ENCODE measurements around the gene USP7. TPM values are rescaled to one million over a fixed set of nuclear protein-coding genes. Genes with fewer than 3 reads are reported as not detected.
A peak's percentile ranks its signal among the peaks of the same experiment; 100 is the strongest.
"Not testable (repeated sequence)": the region's sequence is repeated elsewhere in the genome, so short reads cannot be mapped to it uniquely, and the experiment has no call there.

USP7 gene
- total RNA-seq, 1 experiment from 2014 or later = 38.8 TPM

DNA sequence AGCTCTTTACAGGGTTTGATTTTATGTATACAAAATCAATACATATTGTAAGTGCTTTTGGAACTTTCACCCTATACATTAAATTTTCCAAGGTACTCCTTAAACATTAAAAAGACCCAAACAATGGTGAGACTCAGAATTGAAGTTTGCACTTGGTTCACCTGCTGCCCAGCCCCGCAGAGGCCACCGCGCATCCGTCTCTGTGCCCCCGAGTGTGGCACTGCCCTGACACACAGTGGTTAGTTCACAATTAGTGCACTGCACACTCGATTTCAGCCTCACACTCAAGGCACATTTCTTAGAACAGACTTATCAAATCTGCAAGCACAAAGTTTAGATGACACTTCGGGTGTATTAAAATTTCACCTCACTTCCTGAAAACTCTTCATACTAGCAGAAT, 38.3 kb downstream of the USP7 start:
- no peak for DNase-seq (ENCODE audit: low read depth)

DNA sequence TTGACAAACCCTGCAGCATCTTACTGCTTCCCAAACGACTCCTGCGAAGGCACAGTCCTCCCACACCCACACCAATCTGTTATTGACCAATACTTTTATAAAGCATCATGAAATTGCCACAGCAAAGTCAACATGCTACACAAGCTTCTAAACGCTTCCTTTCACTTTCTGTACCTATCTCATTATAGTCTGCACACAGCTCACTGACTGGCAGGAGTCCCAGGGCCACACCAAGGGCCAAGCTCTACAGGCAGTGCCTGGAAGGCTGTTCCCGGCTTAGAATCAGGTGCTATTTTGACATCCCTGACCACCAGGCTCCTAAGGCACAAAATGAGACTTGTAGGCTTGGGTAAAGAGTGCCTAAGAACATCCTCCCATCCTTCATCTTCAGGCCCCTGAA, 39.5 kb downstream of the USP7 start:
- no peak for DNase-seq (ENCODE audit: low read depth)

DNA sequence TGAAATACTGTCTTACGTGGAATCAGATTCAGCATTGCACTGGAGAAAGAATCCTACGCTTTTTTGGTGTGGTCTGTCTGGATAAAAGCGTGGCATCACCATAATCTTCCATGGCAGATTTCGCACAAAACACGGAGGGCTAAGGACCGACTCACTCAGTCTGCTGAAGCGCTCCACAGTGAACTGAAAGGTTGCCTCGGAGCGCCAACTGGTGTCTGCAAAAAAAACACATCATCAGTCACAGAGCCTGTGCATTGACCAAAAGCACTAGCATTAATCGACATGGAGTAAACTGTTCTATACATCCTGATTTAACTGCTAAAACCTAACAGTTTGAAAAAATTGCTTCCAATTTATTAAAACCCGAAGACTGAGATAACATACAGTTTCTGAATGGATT, 40.5 kb downstream of the USP7 start:
- no peak for DNase-seq (ENCODE audit: low read depth)

DNA sequence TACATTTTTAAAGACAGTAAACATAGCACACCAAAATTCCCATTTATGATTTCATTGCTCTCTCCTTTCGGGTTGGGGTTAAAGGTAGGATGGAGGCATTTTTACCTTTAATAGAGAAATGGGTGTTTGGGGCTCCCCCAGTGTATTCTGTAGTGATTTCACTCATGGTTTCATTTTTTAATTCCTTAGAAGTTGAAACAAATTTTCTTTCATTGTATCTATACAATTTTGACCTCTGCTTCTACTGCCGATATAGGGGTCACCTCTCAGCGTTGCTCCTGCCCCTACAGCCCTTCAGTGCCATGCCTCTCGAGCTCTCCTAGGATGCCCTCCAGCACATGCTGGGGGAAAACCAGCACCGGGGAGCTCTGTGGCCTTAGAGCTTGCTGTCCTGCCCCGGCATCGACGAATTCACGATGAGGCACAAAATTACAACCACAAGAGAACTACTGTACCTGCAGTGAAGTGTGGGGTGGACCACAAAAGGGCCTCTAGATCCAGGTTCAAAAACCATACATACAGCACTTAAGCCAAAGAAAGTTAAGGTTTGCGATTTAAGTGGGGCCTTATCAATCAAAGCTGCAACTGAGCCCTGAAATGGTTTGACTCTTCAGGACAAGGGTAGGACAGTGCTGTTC, 42.2 kb downstream of the USP7 start:
- no peak for DNase-seq (ENCODE audit: low read depth)

DNA sequence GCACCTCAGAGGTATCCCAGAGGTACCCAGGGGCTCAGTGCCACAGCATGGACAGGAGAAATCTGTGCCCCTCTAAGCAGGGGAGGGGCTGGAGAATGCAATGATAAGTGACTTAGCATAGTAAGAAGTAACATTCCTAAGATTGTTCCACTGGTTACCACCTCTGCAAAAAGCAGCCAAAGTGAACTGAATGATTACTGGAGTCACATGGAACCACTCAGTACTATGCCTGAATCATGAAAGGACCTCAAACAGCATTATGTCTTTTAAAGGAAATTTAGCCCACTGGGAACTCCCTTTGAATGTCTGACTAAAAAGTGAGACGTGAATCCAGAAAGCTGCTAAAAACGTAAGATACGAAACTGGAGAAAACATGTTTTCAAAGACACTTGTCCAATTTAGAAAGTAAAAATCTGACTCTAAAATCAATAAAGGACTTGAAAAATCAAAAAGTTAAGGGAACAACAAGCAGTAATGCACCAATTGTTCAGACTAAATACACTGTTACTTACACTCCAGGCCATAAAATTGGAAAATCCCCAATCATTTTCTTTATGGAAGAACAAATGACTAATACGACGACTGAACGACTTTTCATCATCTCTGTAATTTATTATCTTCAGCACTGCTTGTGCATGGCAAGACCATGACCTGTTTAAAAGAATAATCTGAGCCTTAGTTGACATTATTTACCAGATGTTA, 42.9 kb downstream of the USP7 start:
- no peak for DNase-seq (ENCODE audit: low read depth)

DNA sequence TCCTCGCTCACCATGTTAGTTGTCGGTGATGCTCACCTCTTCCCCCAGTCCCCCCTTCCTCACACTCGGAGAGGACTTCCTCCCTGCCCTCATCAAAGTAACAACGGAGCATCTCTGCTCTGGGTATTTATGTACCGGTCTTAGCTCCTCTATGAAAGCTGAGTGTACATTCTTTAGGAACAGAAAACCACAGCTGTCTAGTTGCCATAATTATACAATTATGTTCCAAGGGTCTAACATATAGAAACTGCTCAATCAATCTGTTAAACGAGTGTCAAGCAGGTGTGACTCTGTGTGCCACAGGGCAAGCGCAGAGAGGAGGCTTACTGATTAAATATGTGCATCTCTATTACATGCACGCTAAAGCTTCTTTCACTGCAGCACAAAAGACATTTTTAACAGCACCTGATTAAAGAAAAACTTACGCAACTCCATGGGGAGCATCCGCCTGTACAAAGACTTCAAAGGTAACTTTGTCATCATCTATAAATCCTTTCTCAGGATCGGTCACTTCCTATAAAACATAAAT, 43.7 kb downstream of the USP7 start:
- DNase-seq (ENCODE audit: low read depth) = no peak

DNA sequence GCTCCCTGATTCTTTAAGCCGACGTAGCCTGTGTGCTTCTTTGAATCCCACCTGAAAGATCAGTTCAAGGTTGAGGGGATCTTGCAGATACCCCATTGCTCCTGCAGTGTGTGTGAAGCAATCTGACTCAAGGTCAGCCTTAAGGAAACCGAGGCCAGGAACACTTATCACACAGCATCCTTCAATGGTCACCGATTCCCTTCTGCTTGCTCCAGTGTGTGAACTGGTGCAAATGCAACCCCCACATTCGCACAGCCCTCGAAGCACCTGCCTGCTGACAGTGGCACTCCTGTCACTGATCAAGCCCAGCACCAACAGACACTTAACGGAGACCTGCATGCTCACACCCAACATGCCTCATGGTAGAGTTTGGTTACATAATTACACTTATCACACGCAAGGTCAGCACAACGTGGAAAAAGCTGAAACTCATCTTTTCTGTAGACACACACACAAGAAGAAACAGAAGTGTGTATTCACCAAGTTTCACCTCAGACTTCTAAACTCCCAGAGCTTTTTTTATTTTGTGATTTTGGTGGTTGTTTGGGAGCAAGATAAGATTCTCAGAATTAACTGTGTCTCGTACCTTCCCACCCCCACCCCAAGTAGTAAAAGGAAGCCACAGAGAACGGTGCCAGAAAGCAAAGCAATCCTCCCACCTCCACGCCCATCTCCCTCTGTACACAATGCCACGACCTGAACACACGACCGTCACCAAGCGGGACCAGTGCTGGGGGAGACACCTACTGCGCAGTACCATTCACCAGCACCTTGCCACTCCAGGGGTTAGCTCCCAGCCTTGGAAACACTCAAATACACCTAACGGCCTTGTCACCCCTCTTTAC, 44.4 kb downstream of the USP7 start:
- DNase-seq (ENCODE audit: low read depth) = no peak

DNA sequence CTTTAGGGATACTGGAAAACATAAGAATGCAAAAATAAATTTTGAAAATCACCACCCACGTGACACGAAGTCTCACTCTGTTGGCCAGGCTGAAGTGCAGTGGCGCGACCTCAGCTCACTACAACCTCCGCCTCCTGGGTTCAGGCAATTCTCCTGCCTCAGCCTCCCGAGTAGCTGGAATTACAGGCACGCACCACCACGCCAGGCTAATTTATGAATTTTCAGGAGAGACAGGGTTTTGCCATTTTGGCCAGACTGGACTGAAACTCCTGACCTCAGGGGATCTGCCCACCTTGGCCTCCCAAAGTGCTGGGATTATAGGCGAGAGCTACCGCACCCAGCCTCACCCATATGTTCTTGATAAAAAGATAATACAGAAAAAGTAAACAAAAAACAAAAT, 46.4 kb downstream of the USP7 start:
- not testable (repeated sequence) for DNase-seq (ENCODE audit: low read depth)

DNA sequence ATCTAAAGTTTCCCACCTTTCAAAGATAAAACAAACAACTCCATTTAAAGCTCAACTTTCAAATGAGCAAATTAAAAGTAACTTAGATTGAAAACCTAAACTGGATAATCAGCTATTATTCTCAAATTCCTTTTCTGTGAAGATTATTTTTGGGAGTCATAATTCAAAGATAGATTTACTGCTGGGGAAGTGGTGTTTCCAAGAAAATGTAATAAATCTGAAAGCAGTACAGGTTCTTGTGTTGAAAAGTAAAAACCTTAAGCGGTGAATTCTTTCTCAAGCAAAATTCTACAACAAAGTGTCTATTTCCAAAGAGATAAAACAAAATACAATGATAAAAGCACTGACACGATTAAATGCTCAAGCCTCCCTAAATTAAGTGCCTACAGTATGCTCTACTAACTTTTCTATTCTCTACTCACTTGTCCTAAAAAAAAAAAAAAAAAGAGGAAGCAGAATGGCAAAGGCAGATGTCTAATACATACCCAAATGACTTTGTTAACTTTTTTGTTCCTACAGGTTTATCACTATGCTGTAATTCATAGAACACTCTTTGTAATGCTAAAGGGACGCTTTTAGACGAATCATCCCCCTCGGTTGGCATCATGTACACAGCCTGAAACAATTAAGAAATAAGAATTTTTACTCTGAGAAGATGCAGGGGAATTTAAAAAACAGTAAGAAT, 47.0 kb downstream of the USP7 start:
- DNase-seq (ENCODE audit: low read depth) = no peak

DNA sequence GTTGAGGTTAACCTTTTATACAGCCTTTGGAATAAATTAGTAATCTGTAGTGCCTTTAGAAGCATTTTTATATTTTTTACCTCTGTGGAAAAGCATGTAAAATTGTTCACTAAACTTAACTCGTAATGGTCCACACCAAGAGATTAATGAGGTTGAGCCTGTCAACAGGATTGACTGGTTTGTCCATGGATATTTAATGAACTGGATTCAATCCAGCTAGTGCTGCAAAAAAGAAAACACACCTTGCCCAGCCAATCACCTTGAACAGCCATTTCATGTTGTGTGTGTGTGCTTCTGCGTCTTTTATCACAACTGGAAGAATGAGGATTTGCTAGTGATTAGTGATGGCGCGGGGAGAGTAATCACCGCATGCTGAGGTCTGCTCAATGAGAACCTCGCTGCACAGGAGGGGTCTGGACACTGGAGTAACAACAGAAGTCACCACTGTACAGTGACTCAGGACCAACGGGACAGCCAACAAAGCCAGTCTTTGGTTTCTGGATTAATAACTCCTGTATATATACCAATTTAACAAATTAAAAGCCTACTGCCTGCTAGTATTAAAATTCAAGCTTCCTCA, 47.9 kb downstream of the USP7 start:
- no peak for DNase-seq (ENCODE audit: low read depth)

DNA sequence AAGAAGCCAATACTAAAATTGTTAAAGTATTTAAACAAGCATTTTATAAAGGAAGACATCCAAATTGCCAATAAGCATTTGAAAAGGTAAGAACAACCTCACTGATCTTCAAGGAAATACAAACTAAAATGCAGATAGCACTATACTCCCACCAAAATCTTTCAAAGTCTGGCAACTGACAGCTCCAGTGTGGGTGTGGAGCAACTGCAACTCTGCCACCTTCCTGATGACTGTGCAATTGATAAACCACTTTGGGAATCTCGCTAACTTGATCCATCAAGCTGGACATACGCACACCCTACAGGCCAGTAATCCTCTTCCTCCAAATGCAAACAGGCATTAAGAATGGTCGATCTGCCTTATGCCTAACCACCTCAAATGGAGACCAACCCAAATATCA, 49.6 kb downstream of the USP7 start:
- no peak for DNase-seq (ENCODE audit: low read depth)

DNA sequence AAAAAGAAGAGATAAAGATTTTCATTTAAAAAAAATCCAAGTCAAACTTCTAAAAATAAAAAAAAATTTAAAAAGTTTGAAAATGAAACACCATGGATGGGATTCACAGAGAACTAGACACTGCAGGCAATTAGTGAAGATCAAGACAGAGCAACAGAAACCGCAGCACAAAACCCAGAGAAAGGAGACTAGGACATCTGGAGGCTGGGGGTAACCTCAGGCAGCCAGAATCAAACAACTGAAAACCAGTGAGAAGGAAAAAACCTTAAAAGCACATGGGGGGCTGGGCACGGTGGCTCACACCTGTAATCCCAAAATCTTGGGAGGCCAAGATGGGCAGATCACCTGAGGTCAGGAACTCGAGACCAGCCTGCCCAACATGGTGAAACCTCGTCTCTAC, 50.9 kb downstream of the USP7 start:
- DNase-seq (ENCODE audit: low read depth) = no peak

DNA sequence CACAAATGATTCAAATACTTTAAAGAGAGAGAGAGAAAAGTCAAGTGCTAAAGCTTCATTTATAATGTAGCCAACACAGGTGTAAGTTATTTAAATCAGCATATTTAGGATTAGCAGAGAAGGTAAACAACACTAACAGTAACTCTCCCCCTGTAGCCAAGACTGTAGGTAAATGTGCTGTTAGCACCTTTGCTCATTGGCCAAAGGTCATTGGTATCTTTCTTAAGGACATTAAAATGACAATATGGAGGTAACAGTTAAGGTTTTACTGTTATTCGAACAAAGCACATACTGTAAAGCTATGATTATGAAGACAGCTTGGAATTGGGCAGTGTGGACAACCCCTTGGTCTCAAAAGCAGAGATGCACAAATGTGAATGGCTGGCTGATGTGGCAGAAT, 52.9 kb downstream of the USP7 start:
- DNase-seq (ENCODE audit: low read depth) = no peak

DNA sequence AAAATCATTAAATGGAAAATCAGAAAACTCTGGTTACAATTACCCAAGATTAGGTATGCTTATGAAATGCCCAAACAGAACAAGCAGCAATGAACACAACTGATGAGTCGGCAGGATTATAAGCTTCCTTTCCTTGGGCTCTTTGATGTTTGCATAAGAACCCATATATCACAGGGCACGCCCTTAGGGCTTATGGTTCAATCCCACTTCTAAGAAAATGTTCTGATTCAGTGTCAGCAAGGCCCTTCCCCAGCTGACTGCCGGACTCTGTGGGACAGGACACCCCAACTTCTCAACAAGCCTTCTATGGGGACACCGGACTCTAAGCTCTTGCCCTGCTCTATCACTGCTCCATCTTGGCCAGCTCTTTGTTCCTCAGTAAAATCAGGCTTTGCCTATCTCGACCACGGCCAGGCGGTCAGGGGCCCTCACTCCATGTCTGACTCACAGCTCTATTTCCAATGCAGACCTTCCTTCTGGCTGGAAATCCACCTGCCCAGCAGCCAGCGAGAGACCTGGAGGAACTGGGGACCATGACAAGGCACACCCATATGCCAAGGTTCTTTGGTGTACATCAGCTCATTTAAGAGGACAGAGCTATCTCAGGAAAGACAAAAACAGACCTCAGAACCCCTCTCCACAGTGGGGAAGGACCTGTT, 54.8 kb downstream of the USP7 start:
- no peak for DNase-seq (ENCODE audit: low read depth)

DNA sequence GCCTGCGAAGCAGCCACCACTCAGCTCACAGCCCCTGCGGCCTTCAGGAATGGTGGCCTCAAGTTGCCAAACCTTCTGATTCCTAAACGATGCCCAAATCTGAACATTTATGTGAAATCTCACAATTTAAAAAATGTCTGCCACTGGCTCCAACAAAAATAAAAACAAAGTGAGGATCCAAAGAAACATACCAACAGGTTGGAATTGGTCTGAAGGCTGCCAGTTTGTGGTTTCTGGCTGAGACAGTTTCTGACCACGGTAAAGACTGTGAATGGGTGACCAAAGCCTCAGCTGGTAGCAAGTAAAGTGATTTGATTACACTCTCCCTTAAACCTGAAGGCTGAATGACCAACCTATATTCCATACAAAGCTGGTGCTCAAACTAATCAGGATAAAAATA, 56.6 kb downstream of the USP7 start:
- DNase-seq (ENCODE audit: low read depth) = no peak

DNA sequence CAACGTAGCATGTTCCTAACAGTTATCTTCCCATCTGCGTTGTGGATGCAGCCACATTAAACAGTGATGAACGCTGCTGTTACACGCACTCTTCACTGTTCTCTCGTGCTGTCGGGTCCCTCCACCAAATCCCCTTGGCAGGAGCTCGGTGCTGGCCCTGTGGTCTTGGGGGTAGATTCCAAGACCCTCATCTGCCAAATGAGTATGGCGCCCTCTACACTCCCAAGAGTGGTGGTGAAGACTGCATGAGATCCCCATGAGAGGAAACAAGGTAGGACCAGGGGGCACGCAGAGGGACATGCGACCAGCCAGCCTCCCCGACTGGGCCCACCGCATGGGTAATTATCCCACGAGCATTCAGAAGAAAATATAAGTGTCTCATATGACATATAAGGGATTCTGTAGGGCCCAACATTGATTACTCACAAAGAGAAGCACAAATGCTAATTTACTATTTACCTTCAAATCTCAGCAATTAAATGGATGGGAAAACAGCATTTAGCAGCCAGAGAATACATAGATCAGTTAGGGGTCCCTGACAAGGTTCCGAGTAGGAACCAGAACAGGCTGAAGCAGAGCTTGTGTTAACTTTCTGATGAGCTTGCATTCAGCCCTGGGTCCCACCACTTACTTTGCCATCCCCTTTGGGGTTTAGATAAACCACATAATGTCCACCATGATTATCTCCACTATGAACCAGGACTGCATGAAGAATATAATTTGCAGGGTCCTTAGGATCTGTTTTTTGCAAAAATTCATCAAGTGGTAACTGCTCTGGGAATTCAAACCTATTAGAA, 57.7 kb downstream of the USP7 start:
- no peak for DNase-seq (ENCODE audit: low read depth)

DNA sequence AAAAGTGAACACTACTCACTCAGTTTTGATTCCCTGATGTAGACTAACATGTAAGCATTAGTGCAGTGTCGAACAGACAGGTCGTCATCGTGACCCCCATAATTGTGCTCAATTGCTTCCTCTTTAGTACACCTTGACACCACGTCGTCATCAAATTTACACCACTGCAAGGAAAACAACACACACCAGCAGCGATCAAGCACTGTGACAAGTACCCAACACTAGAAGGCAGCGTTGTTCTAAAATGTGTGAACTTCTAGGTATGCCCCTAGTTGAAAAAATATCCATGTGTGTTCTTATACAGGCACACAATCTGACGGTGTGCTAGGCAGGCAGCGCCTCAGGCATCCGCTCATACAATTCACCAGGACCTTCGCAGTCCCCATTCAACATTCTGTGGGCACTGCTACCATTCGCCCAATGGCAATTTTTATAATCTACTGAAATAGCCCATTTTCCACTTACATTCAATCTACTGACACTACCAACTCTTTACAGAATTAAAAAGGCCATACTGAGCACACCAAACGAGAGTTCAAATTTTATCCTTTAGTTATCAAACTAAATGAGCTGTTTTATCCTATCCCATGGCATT, 58.4 kb downstream of the USP7 start:
- DNase-seq (ENCODE audit: low read depth) = peak; percentile 33

DNA sequence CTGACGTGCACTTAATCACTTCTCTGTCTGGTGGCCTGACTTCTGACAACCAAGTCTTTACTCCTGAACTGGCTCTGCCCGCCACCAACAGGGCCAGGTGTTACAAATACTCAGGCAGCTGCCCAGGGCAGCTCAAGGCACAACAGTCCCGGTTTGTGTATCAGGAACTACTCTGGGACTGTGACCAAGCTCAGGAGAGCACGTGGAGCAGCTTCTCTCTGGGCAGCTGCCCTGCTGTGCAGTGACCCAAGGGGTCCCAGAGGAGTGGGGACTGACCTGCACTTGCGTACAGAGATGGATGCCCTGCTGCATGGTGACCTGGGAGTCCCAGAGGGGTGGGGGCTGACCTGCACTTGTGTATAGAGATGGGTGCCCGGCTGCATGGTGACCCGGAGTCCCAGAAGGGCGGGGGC, 59.7 kb downstream of the USP7 start:
- no peak for DNase-seq (ENCODE audit: low read depth)

DNA sequence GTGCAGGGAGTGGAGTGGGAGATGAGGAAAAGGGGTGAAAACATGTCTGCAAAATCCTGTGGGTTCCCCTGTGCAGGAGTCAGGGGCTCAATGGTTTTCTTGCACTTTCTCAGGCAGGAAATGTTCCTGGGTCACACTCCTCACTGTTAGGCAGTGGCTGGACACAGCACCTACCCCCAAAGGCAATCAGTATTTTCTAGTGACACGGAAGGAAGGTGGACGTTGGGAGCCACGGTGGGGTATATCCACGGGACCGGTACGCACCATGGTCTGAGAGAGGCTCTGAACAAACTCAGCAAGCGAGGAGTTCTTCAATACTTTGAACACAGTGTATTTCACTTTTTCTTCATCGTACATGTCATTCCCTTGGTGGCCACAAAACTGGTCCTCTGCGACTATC, 60.7 kb downstream of the USP7 start:
- DNase-seq (ENCODE audit: low read depth) = no peak
